H9 (cell line): Measurements from ENCODE around the gene DOK1. TPM values are rescaled to one million over a fixed set of nuclear protein-coding genes. Genes with fewer than 3 reads are reported as not detected.

Experiments
- DNase-seq: peaks from one replicate; pipeline ENCODE4 v3.0.0-alpha.2; 2017
- H2AFZ ChIP-seq: one replicate; pipeline ENCODE4 v1.6.1; 2013; ENCODE audit warnings: mild to moderate bottlenecking, low read length, control low read depth, moderate library complexity
- H2AK5ac ChIP-seq: 2 replicates; pipeline ENCODE4 v1.6.1; 2013; ENCODE audit warnings: low read length, control low read depth, mixed read lengths; ENCODE audit not compliant: insufficient read length
- H2BK120ac ChIP-seq: one replicate; pipeline ENCODE4 v1.6.1; 2013; ENCODE audit warnings: low read depth, mild to moderate bottlenecking, low read length, control low read depth, inconsistent platforms; ENCODE audit not compliant: poor library complexity, severe bottlenecking
- H2BK12ac ChIP-seq: 2 replicates; pipeline ENCODE4 v1.6.1; 2013; ENCODE audit warnings: low read length, control low read depth, mixed read lengths, low read depth; ENCODE audit not compliant: insufficient read length
- H2BK15ac ChIP-seq: 2 replicates; pipeline ENCODE4 v1.6.1; 2013; ENCODE audit warnings: low read depth, low read length, control low read depth
- H2BK20ac ChIP-seq: one replicate; pipeline ENCODE4 v1.6.1; 2013; ENCODE audit warnings: low read depth, mild to moderate bottlenecking, low read length, control low read depth, inconsistent platforms; ENCODE audit not compliant: poor library complexity, severe bottlenecking
- H2BK5ac ChIP-seq: 2 replicates; pipeline ENCODE4 v1.6.1; 2013; ENCODE audit warnings: low read length, control low read depth, mixed read lengths; ENCODE audit not compliant: insufficient read length
- H3K14ac ChIP-seq: 2 replicates; pipeline ENCODE4 v1.6.1; 2013; ENCODE audit warnings: low read length, control low read depth; ENCODE audit not compliant: insufficient read depth
- H3K18ac ChIP-seq: 2 replicates; pipeline ENCODE4 v1.6.1; 2013; ENCODE audit warnings: low read depth, mild to moderate bottlenecking, mixed read lengths, low read length, control low read depth; ENCODE audit not compliant: insufficient read length
- H3K23ac ChIP-seq: 2 replicates; pipeline ENCODE4 v1.6.1; 2013; ENCODE audit warnings: low read length, control low read depth, mixed read lengths, low read depth; ENCODE audit not compliant: insufficient read length
- H3K23me2 ChIP-seq: 2 replicates; pipeline ENCODE4 v1.6.1; 2013; ENCODE audit warnings: low read depth, mild to moderate bottlenecking, mixed read lengths, low read length, control low read depth; ENCODE audit not compliant: insufficient read length, poor library complexity, severe bottlenecking
- H3K27ac ChIP-seq: 2 replicates; pipeline ENCODE4 v1.5.1; 2013; ENCODE audit warnings: low read length, control low read depth, mixed read lengths, low read depth; ENCODE audit not compliant: insufficient read length
- H3K27me3 ChIP-seq: 2 replicates; pipeline ENCODE4 v1.6.1; 2013; ENCODE audit warnings: low read length, control low read depth, inconsistent platforms; ENCODE audit not compliant: insufficient read depth
- H3K4ac ChIP-seq: 2 replicates; pipeline ENCODE4 v1.6.1; 2013; ENCODE audit warnings: low read depth, mild to moderate bottlenecking, control low read depth, inconsistent platforms, low read length, moderate library complexity
- H3K4me1 ChIP-seq: 2 replicates; pipeline ENCODE4 v1.6.1; 2013; ENCODE audit warnings: low read length, control low read depth, inconsistent platforms; ENCODE audit not compliant: insufficient read depth
- H3K4me2 ChIP-seq: 2 replicates; pipeline ENCODE4 v1.6.1; 2013; ENCODE audit warnings: low read length, control low read depth, mixed read lengths; ENCODE audit not compliant: insufficient read length, insufficient read depth
- H3K56ac ChIP-seq: 2 replicates; pipeline ENCODE4 v1.6.1; 2013; ENCODE audit warnings: low read depth, mild to moderate bottlenecking, mixed read lengths, low read length, control low read depth; ENCODE audit not compliant: insufficient read length
- H3K79me1 ChIP-seq: 2 replicates; pipeline ENCODE4 v1.6.1; 2013; ENCODE audit warnings: low read depth, mild to moderate bottlenecking, moderate library complexity, low read length, control low read depth, inconsistent platforms; ENCODE audit not compliant: insufficient read depth, poor library complexity, severe bottlenecking
- H3K79me2 ChIP-seq: 2 replicates; pipeline ENCODE4 v1.6.1; 2013; ENCODE audit warnings: low read length, control low read depth, inconsistent platforms; ENCODE audit not compliant: insufficient read depth
- H3K9ac ChIP-seq: 2 replicates; pipeline ENCODE4 v1.6.1; 2013; ENCODE audit warnings: low read length, control low read depth, mixed read lengths; ENCODE audit not compliant: insufficient read length; ENCODE audit errors: extremely low read depth
- H3K9me3 ChIP-seq: one replicate; pipeline ENCODE4 v1.6.1; 2013; ENCODE audit warnings: low read depth, low read length, inconsistent platforms; ENCODE audit not compliant: control insufficient read depth
- H3T11ph ChIP-seq: one replicate; pipeline ENCODE4 v1.6.1; 2013; ENCODE audit warnings: mild to moderate bottlenecking, low read length, control low read depth, inconsistent platforms
- H4K20me1 ChIP-seq: one replicate; pipeline ENCODE4 v1.6.1; 2013; ENCODE audit not compliant: control insufficient read depth, insufficient read length, insufficient read depth
- H4K5ac ChIP-seq: 2 replicates; pipeline ENCODE4 v1.6.1; 2013; ENCODE audit warnings: low read depth, mild to moderate bottlenecking, mixed read lengths, low read length, control low read depth; ENCODE audit not compliant: insufficient read length
- H4K8ac ChIP-seq: replicated peaks from 2 replicates; pipeline ENCODE4 v1.6.1; 2013; ENCODE audit warnings: low read length, control low read depth, mixed read lengths, low read depth; ENCODE audit not compliant: insufficient read length
- H4K91ac ChIP-seq: 2 replicates; pipeline ENCODE4 v1.6.1; 2013; ENCODE audit warnings: low read depth, mild to moderate bottlenecking, moderate library complexity, mixed read lengths, low read length, control low read depth; ENCODE audit not compliant: insufficient read length
- H3K27ac Mint-ChIP-seq, 3 experiments: 2 replicates in 2 of 3; 3 replicates in 1 of 3; pipeline ENCODE4 v1.8.0; 2020 to 2021; ENCODE audit warnings: mixed read lengths in 3 of 3, mild to moderate bottlenecking in 1 of 3, moderate library complexity in 1 of 3
- H3K27me3 Mint-ChIP-seq: 2 replicates; pipeline ENCODE4 v1.8.0; 2021; ENCODE audit warnings: low read depth, mild to moderate bottlenecking, moderate library complexity, mixed read lengths
- H3K36me3 Mint-ChIP-seq, 3 experiments: 2 replicates in 2 of 3; 3 replicates in 1 of 3; pipeline ENCODE4 v1.8.0; 2020 to 2021; ENCODE audit warnings: low read depth in 3 of 3, mixed read lengths in 3 of 3; ENCODE audit not compliant: insufficient read depth in 1 of 3
- H3K4me1 Mint-ChIP-seq, 2 experiments: 2 replicates each; pipeline ENCODE4 v1.8.0; 2020; ENCODE audit warnings: mixed read lengths in 2 of 2
- H3K4me3 Mint-ChIP-seq, 2 experiments: 2 replicates in 1 of 2; 3 replicates in 1 of 2; pipeline ENCODE4 v1.8.0; 2020 to 2021; ENCODE audit warnings: mild to moderate bottlenecking in 2 of 2, mixed read lengths in 2 of 2, moderate library complexity in 1 of 2
- H3K9me3 Mint-ChIP-seq, 2 experiments: 2 replicates in 1 of 2; 3 replicates in 1 of 2; pipeline ENCODE4 v1.8.0; 2020; ENCODE audit warnings: mild to moderate bottlenecking in 2 of 2, mixed read lengths in 2 of 2, moderate library complexity in 1 of 2
- CTCF ChIP-seq: fragments of 200-600 bp; sonication (generic); conservative IDR thresholded peaks from 3 replicates; pipeline ENCODE4 v1.8.0; 2021; ENCODE audit warnings: antibody characterized with exemption, mild to moderate bottlenecking
- WGBS: extraction: QIAGEN DNeasy Blood & Tissue Kit; methylation state at CpG from one replicate; pipeline ENCODE4 v1.1.7; 2013; ENCODE audit warnings: missing lambda C conversion rate, low lambda C conversion rate, mixed read lengths; ENCODE audit not compliant: insufficient read length; ENCODE audit errors: extremely low coverage; 5-methylcytosine and 5-hydroxymethylcytosine counted together
- total RNA-seq: library from RNA; stranded (reverse); gene quantifications from 2 replicates; pipeline ENCODE4 v1.2.1, GENCODE V29; 2021

The DOK1 gene
- total RNA-seq, 1 experiment from 2014 or later = 16.0 TPM

DNA sequence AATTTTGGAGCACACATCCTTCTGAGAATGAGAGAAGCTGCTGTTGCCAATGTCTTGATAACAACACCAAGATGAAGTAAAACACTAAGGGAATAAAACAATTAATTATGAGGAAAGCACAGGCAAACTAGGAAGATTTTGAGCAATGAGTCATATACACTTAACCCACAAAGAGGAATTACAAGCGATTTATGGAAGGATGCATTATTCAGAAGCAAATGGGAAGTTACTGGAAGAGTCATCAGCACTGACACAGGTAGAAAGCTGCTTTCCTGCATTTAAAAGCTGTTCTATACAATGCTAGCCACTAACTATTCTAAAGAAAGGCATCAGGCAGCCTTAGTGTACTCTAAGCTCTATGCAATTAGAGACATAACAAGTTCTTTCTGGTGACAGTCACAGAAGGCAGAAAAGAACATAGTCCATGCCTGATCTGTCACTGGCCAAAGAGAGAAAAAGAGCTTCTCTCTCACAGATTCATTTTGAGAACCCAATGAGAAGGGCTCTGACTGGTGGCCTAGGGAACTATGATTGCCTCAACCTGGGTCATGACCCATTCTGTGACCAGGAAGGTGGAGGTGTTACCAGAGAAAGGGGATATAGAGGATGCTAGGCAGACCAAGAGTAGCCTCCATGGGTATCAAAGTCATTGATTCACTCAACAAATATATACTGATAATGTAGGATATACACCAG, 48.2 kb downstream of the DOK1 start:
- no peaks in the 10 kb centered on the region for H3K4me1 Mint-ChIP-seq
- no peaks in the 10 kb centered on the region for H3K4me1 ChIP-seq
- H3K4me3 Mint-ChIP-seq = no peak overlapping the region
- H2AK5ac ChIP-seq = no peak overlapping the region
- no peak overlapping the region for H3K14ac ChIP-seq
- H3K9me3 Mint-ChIP-seq = no peaks in the 10 kb centered on the region
- no peak overlapping the region for H3K4me2 ChIP-seq
- no peaks in the 10 kb centered on the region; a peak in 1 of 7 replicates for H3K36me3 Mint-ChIP-seq
- no CpG with 5 or more reads among the region's 1 CpG for WGBS
- no peak overlapping the region for H2AFZ ChIP-seq
- H3K27me3 Mint-ChIP-seq = peaks cover 6% of the 10 kb centered on the region
- no peak overlapping the region for H3K56ac ChIP-seq
- no peak overlapping the region for H3K9ac ChIP-seq
- H4K8ac ChIP-seq = no peak overlapping the region
- H3K4ac ChIP-seq = no peak overlapping the region
- H2BK15ac ChIP-seq = no peak overlapping the region
- no peaks in the 10 kb centered on the region for H3K23me2 ChIP-seq
- H3K79me2 ChIP-seq = no peaks in the 10 kb centered on the region
- no peak overlapping the region for H3T11ph ChIP-seq
- H3K23ac ChIP-seq = no peak overlapping the region
- H4K91ac ChIP-seq = no peak overlapping the region
- H4K5ac ChIP-seq = no peak overlapping the region
- TF ChIP-seq CTCF = no peak
- H2BK12ac ChIP-seq = no peak overlapping the region
- H3K9me3 ChIP-seq = no peaks in the 10 kb centered on the region
- no peaks in the 10 kb centered on the region for H3K27me3 ChIP-seq
- no peak overlapping the region for H2BK5ac ChIP-seq
- no peaks in the 10 kb centered on the region for H3K79me1 ChIP-seq
- no peak overlapping the region for H3K27ac Mint-ChIP-seq
- H2BK120ac ChIP-seq = no peak overlapping the region
- no peak for DNase-seq
- H4K20me1 ChIP-seq = no peaks in the 10 kb centered on the region
- H3K18ac ChIP-seq = no peak overlapping the region
- no peak overlapping the region for H2BK20ac ChIP-seq
- H3K27ac ChIP-seq = no peak overlapping the region
